Keratinocyte (primary cell): ENCODE measurements around the gene BDP1.

Experiments
- CTCF ChIP-seq, 3 experiments: IDR thresholded peaks in 1 of 3; conservative IDR thresholded peaks in 1 of 3; optimal IDR thresholded peaks in 1 of 3; 2 replicates in 2 of 3; 3 replicates in 1 of 3; pipeline versions ENCODE3 to v1.5.1; 2011; ENCODE audit warnings: low read length in 3 of 3, mild to moderate bottlenecking in 3 of 3, moderate library complexity in 2 of 3, control low read depth in 1 of 3, inconsistent platforms in 1 of 3; ENCODE audit not compliant: insufficient read depth in 2 of 3; ENCODE audit errors: extremely low read depth in 1 of 3
- EZH2 ChIP-seq: IDR thresholded peaks from one replicate; pipeline ENCODE4 v1.6.1; 2012; ENCODE audit warnings: inconsistent platforms, mild to moderate bottlenecking, low read length, moderate library complexity

- no peak for TF ChIP-seq CTCF (optimal IDR thresholded peaks at IDR 0.05 in 1 of 3, IDR thresholded peaks at IDR 0.05 in 1 of 3, conservative IDR thresholded peaks at IDR 0.05 in 1 of 3; ENCODE audit: extremely low read depth in 1 of 3, insufficient read depth in 2 of 3, low read length in 3 of 3)
- no peak for TF ChIP-seq EZH2
These were observed 902 bp downstream of the BDP1 start for GRCh38 chr5:71456362-71456743.
